Astrocyte of the spinal cord (primary cell): ENCODE measurements around the gene INPP4A.

Source experiments
- DNase-seq: peaks from one replicate; pipeline ENCODE4 v3.0.0; 2011; ENCODE audit warnings: low read depth, low spot score
- H3K4me3 ChIP-seq: 2 replicates; pipeline ENCODE4 v1.5.1; 2011; ENCODE audit warnings: low read depth, mild to moderate bottlenecking, low read length, moderate library complexity
- CTCF ChIP-seq: IDR thresholded peaks from 2 replicates; pipeline ENCODE4 v1.5.1; 2012; ENCODE audit warnings: low read depth, mild to moderate bottlenecking, low read length, inconsistent platforms
- in situ Hi-C: cut with HindIII; loops from 2 replicates; pipeline ENCODE4 v1.10.0; 2017; ENCODE audit warnings: low sequenced_read_pairs

INPP4A gene

DNA sequence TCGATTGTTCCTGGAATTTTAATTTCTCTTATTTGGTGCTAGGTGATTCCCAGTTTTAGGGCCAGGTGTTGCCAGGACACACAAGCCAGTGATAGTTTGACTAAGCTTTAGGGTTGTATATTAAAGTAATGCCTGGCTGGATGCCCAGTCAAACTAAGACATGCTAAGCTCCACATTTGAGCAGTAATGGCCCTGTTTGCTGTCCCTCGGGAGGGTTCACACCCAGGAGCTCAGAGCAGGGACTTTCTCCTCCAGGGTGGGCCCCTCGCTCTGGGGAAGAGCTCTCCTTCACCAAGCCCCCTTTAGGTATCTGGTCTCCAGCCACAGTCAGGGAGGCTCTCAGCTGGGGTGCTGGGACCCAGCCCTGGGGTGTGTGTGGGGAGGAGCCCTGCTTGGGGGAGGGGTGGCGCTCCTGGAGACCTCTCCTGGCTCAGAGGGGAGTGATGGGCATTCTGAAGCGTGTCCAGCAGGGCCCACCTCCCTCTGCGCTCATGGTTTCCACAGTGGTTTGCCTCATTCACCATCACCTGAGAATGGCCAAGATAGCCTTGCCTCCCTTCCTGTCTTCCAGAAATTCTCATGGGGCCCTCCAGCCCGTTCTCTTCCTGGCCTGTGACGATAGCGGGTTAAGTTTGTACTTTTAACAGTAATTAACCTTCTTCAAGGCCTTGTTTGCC lies 31.7 kb downstream of the INPP4A start:
- DNase-seq = no peak
- no peak for TF ChIP-seq CTCF
- in situ Hi-C loops = no loop called here
- no peak overlapping the region for H3K4me3 ChIP-seq

- no peak overlapping the region for H3K4me3 ChIP-seq
- no peak for DNase-seq
- TF ChIP-seq CTCF = no peak
- in situ Hi-C loops = no loop called here
These were observed 32.4 kb downstream of the INPP4A start for GRCh38 chr2:98477036-98477435.

DNA sequence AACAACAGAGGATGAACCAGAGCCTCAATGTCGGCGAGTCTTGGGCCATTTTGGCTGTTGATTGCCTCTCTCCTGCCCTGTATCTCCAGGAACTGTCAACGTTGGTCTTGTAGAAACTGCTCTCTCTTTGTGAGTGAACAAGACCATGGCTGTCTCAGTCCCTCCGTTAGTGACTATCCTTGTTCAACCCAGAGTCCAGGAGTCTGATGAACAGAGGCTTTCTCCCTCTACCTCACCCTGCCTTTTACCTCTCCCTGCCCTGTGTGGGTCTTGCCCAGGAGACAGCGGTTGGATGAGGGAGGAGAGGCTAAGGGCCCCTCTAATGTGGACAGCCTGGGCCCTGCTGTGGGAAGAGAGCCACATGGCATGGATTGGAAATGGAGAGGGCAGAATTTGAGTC lies 32.8 kb downstream of the INPP4A start:
- DNase-seq = no peak
- in situ Hi-C loops = no loop called here
- no peak overlapping the region for H3K4me3 ChIP-seq
- no peak for TF ChIP-seq CTCF

- TF ChIP-seq CTCF = no peak
- no peak for DNase-seq
- H3K4me3 ChIP-seq = no peak overlapping the region
- in situ Hi-C loops = no loop called here
These were observed 33.5 kb downstream of the INPP4A start for GRCh38 chr2:98478088-98478551.

- in situ Hi-C loops = no loop called here
- no peak for DNase-seq
- TF ChIP-seq CTCF = no peak
- no peak overlapping the region for H3K4me3 ChIP-seq
These were observed 34.2 kb downstream of the INPP4A start for GRCh38 chr2:98478907-98479306.

DNA sequence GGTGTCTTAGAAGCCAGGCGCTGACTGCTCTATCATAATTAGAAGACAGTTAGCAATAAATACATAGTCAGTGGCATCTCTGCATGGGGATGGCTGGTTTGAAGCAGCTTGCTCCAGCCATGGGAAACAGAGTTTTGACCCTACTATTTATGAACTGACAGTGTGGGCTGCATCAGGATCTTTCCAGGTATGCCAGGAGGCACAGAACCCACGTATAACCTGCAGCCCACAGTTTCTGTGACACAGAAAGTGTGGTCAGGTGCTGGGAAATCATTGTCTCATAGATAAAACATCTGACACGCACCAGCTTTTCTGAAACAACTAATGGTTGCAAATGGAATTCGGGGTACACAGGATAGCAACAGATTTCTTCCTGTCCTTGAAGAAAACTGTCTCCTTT lies 34.7 kb downstream of the INPP4A start:
- no peak overlapping the region for H3K4me3 ChIP-seq
- DNase-seq = no peak
- TF ChIP-seq CTCF = no peak
- in situ Hi-C loops = no loop called here
